Left lung (tissue), 10 donors: ENCODE results near the gene FGF18. TPM values are rescaled to one million over a fixed set of nuclear protein-coding genes. Genes with fewer than 3 reads are reported as not detected.

Experiments
- ATAC-seq: fragments of 200-7000 bp; cut with Tn5 transposase; one replicate; pipeline ENCODE4 v1.9.1; 2020; ENCODE audit warnings: moderate library complexity
- DNase-seq, 4 donors: peaks; one replicate each; pipeline ENCODE4 v3.0.0-alpha.2; 2013 to 2020
- H3K27ac ChIP-seq, 2 donors: fragments of 200-600 bp; sonication (generic) in 1 of 2; one replicate each; pipeline versions ENCODE4 v1.5.0 to v1.8.0; 2020 to 2021
- H3K27me3 ChIP-seq, 2 donors: fragments of 200-600 bp; sonication (generic) in 1 of 2; one replicate each; pipeline versions ENCODE4 v1.5.0 to v1.8.0; 2020 to 2021
- H3K36me3 ChIP-seq, 2 donors: fragments of 200-600 bp; sonication (generic) in 1 of 2; one replicate each; pipeline versions ENCODE4 v1.5.0 to v1.8.0; 2020 to 2021
- H3K4me1 ChIP-seq, 2 donors: fragments of 200-600 bp; one replicate each; pipeline ENCODE4 v1.8.0; 2021
- H3K4me3 ChIP-seq, 2 donors: fragments of 200-600 bp; sonication (generic) in 1 of 2; one replicate each; pipeline versions ENCODE4 v1.5.0 to v1.8.0; 2020 to 2021; ENCODE audit warnings: mild to moderate bottlenecking in 1 of 2
- H3K9me3 ChIP-seq, 2 donors: fragments of 200-600 bp; sonication (generic) in 1 of 2; one replicate each; pipeline versions ENCODE4 v1.5.0 to v1.8.0; 2020 to 2021
- intact Hi-C, 2 donors: fragments of 100-400 bp; cut with DNase I; formaldehyde crosslinking; loops; one replicate each; pipeline versions ENCODE4 v1.11.2 to v1.14.2; 2022
- polyA plus RNA-seq, 6 donors: library from polyadenylated mRNA; unstranded; fragments of 120-200 nt; gene quantifications; one replicate each; pipeline ENCODE4 v1.2.1, GENCODE V29; 2013; ENCODE audit not compliant: insufficient read length in 6 of 6
- total RNA-seq, 2 donors: library from RNA; stranded (reverse); fragmentation: NEBNext Ultra II Directional; extraction: Animal tissue kit (Norgen Biotek cat#: 25700); gene quantifications; one replicate each; pipeline ENCODE4 v1.2.1, GENCODE V29; 2021
- TF ChIP-seq, protein P1 (sequence below), 2 donors: fragments of 200-600 bp; sonication (generic) in 1 of 2; IDR thresholded peaks; one replicate each; pipeline versions ENCODE4 v1.5.0 to v1.8.0; 2021; ENCODE audit warnings: antibody characterized with exemption in 2 of 2
- donor health status: DM: no; HTN: yes; CAD: no.
- donor health status: DM: no; HTN: no; CAD: no.

Gene FGF18
- total and polyA plus RNA-seq, 8 donors, result 2.3 to 12.2 (median 5.9) TPM

DNA sequence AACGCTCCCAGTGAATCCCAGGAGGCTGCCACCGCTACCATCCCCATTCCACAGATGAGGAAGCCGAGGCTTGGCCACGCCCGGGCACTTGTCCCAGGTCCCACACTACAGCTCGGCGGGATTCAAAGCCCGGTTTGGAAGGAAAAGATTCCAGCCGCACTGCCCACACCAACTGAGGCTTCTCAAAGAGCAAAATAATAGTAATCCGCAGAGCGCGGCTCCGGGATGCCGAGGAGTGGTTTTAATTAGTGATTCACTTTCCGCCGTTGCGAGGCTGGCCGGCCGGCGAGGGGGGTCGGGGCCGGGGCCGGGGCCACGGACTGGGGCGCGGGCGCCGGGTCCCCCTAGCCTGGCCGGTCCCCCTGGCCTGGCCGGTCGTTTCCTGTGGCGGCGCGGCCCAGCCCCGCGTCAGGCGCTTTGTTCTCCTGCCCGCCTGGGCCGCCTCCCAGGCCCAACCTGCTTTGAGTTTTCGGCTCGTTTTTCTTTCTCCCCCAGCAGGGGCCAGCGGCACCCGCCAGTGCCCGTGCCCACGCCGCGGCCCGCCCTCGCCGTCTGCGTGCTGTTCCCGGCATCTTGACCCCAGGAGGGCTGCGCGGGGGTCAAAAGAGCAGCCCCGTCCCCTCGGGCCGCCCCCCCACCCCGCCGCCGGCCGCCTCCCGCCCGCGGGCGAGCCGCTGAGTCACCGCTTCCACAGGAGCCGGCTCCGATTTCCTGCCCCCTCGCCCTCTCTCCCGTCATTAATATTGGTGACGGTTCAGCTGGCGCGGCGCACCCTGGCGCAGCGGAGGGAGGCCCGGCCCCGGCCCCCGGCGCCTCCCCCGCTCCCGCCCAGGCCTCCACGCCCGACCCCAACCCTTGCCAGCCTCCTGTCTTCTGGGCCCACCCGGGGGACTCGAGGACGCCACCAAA lies 31.2 kb downstream of the FGF18 start:
- Histone ChIP-seq H3K36me3 (no peaks in the 10 kb centered on the region), H3K9me3 (no peaks in the 10 kb centered on the region), H3K4me3 (peak overlapping the region; percentile 19 to 36), H3K27ac (peak overlapping the region; percentile 81 to 83), H3K27me3 (peaks cover 0 to 33% of the 10 kb centered on the region in 2 donors), H3K4me1 (no peaks in the 10 kb centered on the region)
- ATAC-seq, result peak; percentile 66
- peak in 3 of 4 donors; percentile 49 to 81 (median 63) for DNase-seq
- intact Hi-C loops, result no loop called here
- TF ChIP-seq, protein P1, sequence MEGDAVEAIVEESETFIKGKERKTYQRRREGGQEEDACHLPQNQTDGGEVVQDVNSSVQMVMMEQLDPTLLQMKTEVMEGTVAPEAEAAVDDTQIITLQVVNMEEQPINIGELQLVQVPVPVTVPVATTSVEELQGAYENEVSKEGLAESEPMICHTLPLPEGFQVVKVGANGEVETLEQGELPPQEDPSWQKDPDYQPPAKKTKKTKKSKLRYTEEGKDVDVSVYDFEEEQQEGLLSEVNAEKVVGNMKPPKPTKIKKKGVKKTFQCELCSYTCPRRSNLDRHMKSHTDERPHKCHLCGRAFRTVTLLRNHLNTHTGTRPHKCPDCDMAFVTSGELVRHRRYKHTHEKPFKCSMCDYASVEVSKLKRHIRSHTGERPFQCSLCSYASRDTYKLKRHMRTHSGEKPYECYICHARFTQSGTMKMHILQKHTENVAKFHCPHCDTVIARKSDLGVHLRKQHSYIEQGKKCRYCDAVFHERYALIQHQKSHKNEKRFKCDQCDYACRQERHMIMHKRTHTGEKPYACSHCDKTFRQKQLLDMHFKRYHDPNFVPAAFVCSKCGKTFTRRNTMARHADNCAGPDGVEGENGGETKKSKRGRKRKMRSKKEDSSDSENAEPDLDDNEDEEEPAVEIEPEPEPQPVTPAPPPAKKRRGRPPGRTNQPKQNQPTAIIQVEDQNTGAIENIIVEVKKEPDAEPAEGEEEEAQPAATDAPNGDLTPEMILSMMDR (IDR thresholded peaks at IDR 0.05), result no peak

DNA sequence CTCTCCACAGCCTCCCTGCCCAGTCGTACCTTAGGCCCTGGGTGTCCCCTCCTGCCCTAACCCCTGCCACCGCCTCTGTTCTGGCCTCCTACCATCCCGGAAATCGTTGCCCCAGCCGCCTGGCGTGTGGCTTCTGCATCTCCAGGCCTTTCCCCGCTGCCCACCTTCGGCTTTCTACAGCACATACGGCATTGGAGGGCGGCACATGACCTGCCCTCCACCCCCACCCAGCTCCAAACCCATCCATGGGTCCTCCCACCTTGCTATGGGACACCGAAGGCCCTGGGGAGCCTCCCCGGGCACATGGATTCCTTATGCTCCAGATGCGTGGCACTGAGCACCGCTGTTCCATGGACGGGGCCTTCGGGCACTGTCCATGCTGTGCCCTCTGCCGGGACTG lies 32.0 kb downstream of the FGF18 start:
- peak overlapping the region; percentile 81 to 83 for H3K27ac ChIP-seq
- DNase-seq, result peak in 1 of 4 donors; percentile 52
- H3K9me3 ChIP-seq, result no peaks in the 10 kb centered on the region
- TF ChIP-seq, protein P1 (IDR thresholded peaks at IDR 0.05), result no peak
- H3K4me3 ChIP-seq, result peak overlapping the region in 1 of 2 donors; percentile 36
- intact Hi-C loops, result no loop called here
- no peaks in the 10 kb centered on the region for H3K4me1 ChIP-seq
- peaks cover 0 to 33% of the 10 kb centered on the region in 2 donors for H3K27me3 ChIP-seq
- no peak for ATAC-seq
- no peaks in the 10 kb centered on the region for H3K36me3 ChIP-seq

DNA sequence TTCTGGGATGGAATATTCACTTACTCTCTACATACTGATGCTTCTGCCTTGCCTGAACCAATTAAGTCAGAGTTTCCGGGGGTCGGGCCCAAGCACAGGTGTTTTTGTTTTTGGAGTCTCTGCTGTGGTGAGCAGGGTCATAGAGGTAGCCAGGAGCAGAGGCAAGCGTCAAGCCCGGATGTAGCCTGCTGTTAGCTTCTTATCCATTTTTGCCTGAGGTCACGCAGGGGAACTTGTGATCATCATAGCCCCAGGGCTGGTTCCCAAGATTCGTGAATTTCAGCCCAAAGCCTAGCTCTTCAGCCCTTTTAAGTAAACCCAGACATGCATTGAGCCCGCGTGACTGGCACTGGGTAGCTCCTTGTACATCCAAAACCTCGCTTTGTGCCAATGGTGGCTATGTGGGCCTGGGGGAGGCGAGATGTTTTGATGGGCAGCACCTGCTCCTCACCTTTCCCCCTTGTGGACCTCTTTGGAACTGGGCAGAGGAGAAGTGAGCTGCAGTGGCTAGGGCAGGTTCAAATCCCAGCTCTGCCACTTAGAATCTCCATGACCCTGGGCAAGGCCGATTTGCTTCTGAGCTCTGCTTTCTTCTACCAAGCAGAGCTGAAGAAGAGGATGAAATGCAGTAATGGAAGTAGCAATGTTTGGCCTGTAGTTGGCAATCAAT lies 33.7 kb downstream of the FGF18 start:
- no peak overlapping the region for H3K27ac ChIP-seq
- H3K36me3 ChIP-seq, result no peaks in the 10 kb centered on the region
- H3K4me3 ChIP-seq, result no peak overlapping the region
- H3K4me1 ChIP-seq, result no peaks in the 10 kb centered on the region
- H3K9me3 ChIP-seq, result no peaks in the 10 kb centered on the region
- ATAC-seq (no peak), DNase-seq (no peak)
- H3K27me3 ChIP-seq, result peaks cover 0 to 33% of the 10 kb centered on the region in 2 donors
- intact Hi-C loops, result no loop called here
- TF ChIP-seq, protein P1 (IDR thresholded peaks at IDR 0.05), result no peak

DNA sequence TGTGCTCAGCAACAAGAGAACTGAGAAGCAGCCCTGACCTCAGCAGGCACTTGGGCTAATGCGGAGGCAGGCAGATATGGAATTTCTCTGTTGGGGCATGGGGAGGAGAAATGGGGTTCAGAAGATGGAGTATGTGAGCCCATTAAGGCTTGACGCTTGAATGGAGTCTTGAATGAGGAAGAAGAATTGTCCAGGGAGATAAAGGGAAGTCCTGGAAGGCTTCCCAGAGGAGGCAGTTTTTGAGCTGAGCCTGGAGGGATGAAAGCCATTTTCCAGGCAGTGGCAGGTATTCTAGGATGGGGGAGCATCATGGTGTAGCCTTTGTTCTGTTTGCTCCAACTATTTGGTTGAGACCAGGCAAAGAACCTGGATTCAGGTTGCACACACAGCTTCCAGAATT lies 34.5 kb downstream of the FGF18 start:
- intact Hi-C loops, result no loop called here
- H3K9me3 ChIP-seq, result no peaks in the 10 kb centered on the region
- H3K4me3 ChIP-seq, result no peak overlapping the region
- no peaks in the 10 kb centered on the region for H3K4me1 ChIP-seq
- H3K27ac ChIP-seq, result no peak overlapping the region
- no peaks in the 10 kb centered on the region for H3K36me3 ChIP-seq
- peaks cover 0 to 29% of the 10 kb centered on the region in 2 donors for H3K27me3 ChIP-seq
- TF ChIP-seq, protein P1 (IDR thresholded peaks at IDR 0.05), result no peak
- DNase-seq (no peak), ATAC-seq (no peak)

DNA sequence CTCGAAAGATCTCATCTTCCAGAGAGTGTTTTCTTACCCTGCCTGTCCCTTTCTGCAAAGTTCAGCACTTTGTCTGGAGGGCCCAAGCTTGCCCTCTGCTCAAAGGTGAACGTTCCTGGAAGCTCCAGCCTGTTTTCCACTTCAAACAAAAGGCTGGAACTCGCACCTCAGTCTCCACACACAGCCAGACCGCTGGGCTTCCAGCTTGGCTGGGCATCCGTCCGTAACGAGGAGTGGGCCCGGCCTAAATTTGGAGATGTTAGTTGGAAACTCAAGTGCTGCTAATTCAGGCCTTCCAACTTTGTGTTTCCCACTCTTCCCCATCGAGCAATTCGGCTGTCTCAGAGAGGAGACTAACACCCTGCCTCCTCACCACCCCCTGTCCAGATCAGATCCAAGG lies 35.1 kb downstream of the FGF18 start:
- no peak for DNase-seq
- Histone ChIP-seq H3K27me3 (peaks cover 0 to 29% of the 10 kb centered on the region in 2 donors), H3K4me3 (no peak overlapping the region), H3K4me1 (no peaks in the 10 kb centered on the region), H3K9me3 (no peaks in the 10 kb centered on the region), H3K36me3 (no peaks in the 10 kb centered on the region), H3K27ac (no peak overlapping the region)
- TF ChIP-seq, protein P1 (IDR thresholded peaks at IDR 0.05), result no peak
- ATAC-seq, result no peak
- intact Hi-C loops, result no loop called here
